ES-I3 (cell line): ENCODE data around the gene KRTAP2-3.

Experiments
- H3K36me3 ChIP-seq: 2 replicates; pipeline ENCODE4 v1.6.1; 2013; ENCODE audit warnings: mild to moderate bottlenecking, low read length, control low read depth, moderate library complexity; ENCODE audit not compliant: insufficient read depth
- H3K4me1 ChIP-seq: 2 replicates; pipeline ENCODE4 v1.6.1; 2013; ENCODE audit warnings: mild to moderate bottlenecking, control low read depth, low read length; ENCODE audit not compliant: insufficient read depth
- H3K9ac ChIP-seq: 2 replicates; pipeline ENCODE4 v1.6.1; 2013; ENCODE audit warnings: low read depth, mild to moderate bottlenecking, low read length, moderate library complexity
- H3K9me3 ChIP-seq: 2 replicates; pipeline ENCODE4 v1.6.1; 2013; ENCODE audit warnings: mild to moderate bottlenecking, low read length, moderate library complexity; ENCODE audit not compliant: control insufficient read depth, insufficient read depth

Gene KRTAP2-3

GRCh38 chr17:41026715-41027471, 33.0 kb downstream of the KRTAP2-3 start, which contains the start of gene KRTAP1-5:
TSS of gene KRTAP1-5 (minus strand) at chr17:41027208. CDS start at chr17:41027155, 53 bp downstream.
- Histone ChIP-seq H3K9ac (no peak within 1 kb of the TSS), H3K4me1 (no peaks in the 10 kb centered on the region), H3K36me3 (no peaks in the 10 kb centered on the region), H3K9me3 (no peaks in the 10 kb centered on the region)

- H3K9ac ChIP-seq = no peak overlapping the region
- no peaks in the 10 kb centered on the region for H3K9me3 ChIP-seq
- H3K4me1 ChIP-seq = no peaks in the 10 kb centered on the region
- H3K36me3 ChIP-seq = no peaks in the 10 kb centered on the region
Observed at GRCh38 chr17:41024697-41025096, 35.2 kb downstream of the KRTAP2-3 start.

GRCh38 chr17:41020336-41020735, 39.6 kb downstream of the KRTAP2-3 start:
- H3K4me1 ChIP-seq = no peaks in the 10 kb centered on the region
- H3K9me3 ChIP-seq = no peaks in the 10 kb centered on the region
- H3K9ac ChIP-seq = no peak overlapping the region
- H3K36me3 ChIP-seq = no peaks in the 10 kb centered on the region

- H3K36me3 ChIP-seq = no peaks in the 10 kb centered on the region
- H3K9me3 ChIP-seq = no peaks in the 10 kb centered on the region
- no peak overlapping the region for H3K9ac ChIP-seq
- H3K4me1 ChIP-seq = no peaks in the 10 kb centered on the region
Observed at GRCh38 chr17:41019415-41019814, 40.5 kb downstream of the KRTAP2-3 start.

DNA sequence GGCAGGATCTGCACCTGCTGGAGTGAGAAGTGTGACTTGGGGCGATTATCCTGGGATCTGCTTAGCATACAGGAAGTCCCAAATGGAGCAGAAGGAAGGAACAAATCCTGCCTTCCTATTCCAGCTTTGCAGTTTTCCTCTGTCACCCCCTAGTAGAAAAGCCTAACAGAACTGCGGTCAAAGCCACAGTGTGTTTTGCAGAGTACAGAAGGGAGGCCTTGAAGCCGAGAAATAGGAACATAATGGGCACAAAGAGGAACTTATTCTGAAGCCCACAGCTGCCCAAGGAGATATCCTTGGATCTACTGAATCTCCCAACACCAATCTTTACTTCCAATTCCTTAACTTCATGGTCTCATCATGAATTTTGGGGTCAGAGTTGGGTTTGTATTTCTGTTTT, 41.4 kb downstream of the KRTAP2-3 start:
- no peak overlapping the region for H3K9ac ChIP-seq
- H3K9me3 ChIP-seq = no peaks in the 10 kb centered on the region
- no peaks in the 10 kb centered on the region for H3K36me3 ChIP-seq
- no peaks in the 10 kb centered on the region for H3K4me1 ChIP-seq

- Histone ChIP-seq H3K9ac (no peak overlapping the region), H3K36me3 (no peaks in the 10 kb centered on the region), H3K9me3 (no peaks in the 10 kb centered on the region), H3K4me1 (no peaks in the 10 kb centered on the region)
Observed at GRCh38 chr17:41016578-41017215, 43.2 kb downstream of the KRTAP2-3 start.

- H3K9me3 ChIP-seq = no peaks in the 10 kb centered on the region
- H3K4me1 ChIP-seq = no peaks in the 10 kb centered on the region
- no peak overlapping the region for H3K9ac ChIP-seq
- H3K36me3 ChIP-seq = no peaks in the 10 kb centered on the region
Observed at GRCh38 chr17:41015454-41015853, 44.5 kb downstream of the KRTAP2-3 start.

- H3K4me1 ChIP-seq = peaks cover 14% of the 10 kb centered on the region
- no peak overlapping the region for H3K9ac ChIP-seq
- no peaks in the 10 kb centered on the region for H3K36me3 ChIP-seq
- H3K9me3 ChIP-seq = no peaks in the 10 kb centered on the region
Observed at GRCh38 chr17:41013606-41014005, 46.3 kb downstream of the KRTAP2-3 start.

DNA sequence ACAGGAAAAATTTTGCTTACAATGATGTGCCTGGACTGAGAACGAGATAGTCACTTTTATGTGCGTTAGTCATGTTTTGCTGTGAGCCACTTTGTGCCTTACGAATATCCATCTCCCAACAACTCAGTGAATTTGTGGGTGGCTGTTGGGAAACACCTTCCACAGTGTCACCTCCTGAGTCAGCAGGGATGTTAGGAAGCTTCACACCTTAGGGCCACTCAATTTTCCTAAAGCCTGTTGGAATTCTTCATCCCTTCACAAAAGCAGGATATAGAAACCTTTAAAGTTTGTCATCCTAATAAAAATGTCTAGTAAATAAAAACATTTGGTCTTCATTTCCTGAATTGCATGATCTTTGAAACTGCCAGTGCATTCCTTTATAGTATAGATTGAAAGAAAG, 46.7 kb downstream of the KRTAP2-3 start:
- Histone ChIP-seq H3K36me3 (no peaks in the 10 kb centered on the region), H3K4me1 (peaks cover 14% of the 10 kb centered on the region), H3K9ac (no peak overlapping the region), H3K9me3 (no peaks in the 10 kb centered on the region)

DNA sequence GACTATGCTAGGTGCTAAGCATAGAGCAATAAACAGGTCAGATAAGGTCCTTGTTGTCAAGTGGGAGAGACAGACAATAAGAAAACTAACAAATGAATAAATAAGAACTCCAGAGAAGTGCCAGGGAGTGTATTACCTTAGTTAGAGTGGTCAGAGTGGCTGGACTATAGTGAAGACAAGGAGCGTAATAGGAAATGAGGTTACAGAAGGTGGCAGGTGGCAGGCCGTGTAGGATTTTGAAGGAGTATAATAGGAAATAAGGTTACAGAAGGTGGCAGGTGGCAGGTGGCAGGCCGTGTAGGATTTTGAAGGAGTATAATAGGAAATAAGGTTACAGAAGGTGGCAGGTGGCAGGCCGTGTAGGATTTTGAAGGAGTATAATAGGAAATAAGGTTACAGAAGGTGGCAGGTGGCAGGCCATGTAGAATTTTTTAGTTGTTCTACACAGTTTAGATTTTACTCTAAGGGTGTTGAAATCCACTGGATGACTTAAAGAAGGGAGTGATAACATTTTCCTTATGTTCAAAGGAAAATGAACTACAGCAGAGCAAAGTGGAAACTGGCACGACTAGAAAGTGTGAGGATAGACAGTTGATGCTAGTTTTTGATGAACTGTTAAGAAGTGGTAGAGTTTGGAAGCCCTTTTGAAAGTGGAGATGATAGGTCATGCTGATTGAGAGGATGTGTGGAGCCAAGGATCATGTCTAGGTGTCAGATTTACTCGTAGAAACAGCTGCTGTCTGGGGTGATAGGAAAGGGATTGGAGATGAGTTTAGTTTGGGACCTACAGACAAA, 47.4 kb downstream of the KRTAP2-3 start:
- H3K36me3 ChIP-seq = no peaks in the 10 kb centered on the region
- no peak overlapping the region for H3K9ac ChIP-seq
- no peaks in the 10 kb centered on the region for H3K9me3 ChIP-seq
- H3K4me1 ChIP-seq = peaks cover 14% of the 10 kb centered on the region

DNA sequence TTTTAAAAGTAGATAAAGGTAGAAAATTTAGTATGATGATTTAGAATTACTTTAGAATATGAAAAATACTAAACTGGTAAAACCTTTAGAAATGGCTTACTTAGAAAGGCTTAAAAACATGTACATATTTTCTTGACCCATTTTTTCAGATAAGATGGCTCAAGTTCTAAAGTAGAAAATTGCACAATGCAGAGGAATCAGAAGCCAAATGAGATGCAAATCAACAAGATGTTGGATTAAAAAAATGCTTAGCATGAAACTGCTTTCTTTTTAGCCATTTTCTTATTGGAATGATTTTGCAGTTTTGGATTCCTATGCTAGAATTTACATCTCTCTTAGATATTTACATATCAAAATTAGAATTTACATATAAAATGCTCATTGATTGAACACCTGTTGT, 49.5 kb downstream of the KRTAP2-3 start:
- H3K4me1 ChIP-seq = peaks cover 14% of the 10 kb centered on the region
- no peaks in the 10 kb centered on the region for H3K9me3 ChIP-seq
- no peaks in the 10 kb centered on the region for H3K36me3 ChIP-seq
- H3K9ac ChIP-seq = no peak overlapping the region

DNA sequence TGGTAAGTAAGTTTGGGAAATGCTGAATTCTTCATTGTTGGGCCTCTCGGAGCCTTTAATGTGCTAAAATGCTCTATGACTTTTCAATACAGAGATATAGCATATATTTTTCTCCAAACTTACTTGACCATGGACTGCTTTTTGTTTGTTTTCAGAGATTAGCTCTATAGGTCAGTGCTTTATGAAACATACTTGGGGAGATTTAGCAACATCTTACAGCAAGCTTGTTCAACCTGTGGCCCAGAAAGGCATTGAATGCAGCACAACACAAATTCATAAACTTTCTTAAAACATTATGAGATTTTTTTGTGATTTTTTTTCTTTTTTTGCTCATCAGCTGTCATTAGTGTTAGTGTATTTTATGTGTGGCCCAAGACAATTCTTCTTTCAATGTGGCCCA, 50.0 kb downstream of the KRTAP2-3 start:
- H3K9me3 ChIP-seq = no peaks in the 10 kb centered on the region
- peaks cover 14% of the 10 kb centered on the region for H3K4me1 ChIP-seq
- H3K36me3 ChIP-seq = no peaks in the 10 kb centered on the region
- H3K9ac ChIP-seq = no peak overlapping the region

DNA sequence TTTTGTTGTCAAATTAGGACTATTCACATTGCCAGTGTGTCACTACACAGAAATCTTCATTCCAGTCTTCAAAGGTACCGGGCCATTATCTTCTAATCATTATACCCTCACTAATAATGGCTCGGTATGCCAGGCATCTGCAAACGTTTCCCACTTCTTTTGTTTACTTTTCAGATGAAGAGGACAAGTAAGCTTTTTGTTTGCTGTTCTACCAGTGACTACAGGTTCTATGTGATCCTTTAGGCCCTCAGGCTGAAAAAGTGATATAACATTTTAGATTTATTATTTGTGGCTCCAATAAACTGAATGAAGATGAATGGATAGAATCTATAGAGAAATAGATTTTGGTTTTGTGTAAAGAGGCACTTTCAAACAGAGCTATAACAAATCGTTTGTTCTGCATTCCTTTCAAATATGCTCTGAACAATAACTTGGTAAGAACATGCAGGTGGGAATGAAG, 50.6 kb downstream of the KRTAP2-3 start:
- Histone ChIP-seq H3K4me1 (peaks cover 14% of the 10 kb centered on the region), H3K9me3 (no peaks in the 10 kb centered on the region), H3K9ac (no peak overlapping the region), H3K36me3 (no peaks in the 10 kb centered on the region; the same call in 1 of the 2 replicates)
